ENCODE data around the gene LHX4.

Gene LHX4

DNA sequence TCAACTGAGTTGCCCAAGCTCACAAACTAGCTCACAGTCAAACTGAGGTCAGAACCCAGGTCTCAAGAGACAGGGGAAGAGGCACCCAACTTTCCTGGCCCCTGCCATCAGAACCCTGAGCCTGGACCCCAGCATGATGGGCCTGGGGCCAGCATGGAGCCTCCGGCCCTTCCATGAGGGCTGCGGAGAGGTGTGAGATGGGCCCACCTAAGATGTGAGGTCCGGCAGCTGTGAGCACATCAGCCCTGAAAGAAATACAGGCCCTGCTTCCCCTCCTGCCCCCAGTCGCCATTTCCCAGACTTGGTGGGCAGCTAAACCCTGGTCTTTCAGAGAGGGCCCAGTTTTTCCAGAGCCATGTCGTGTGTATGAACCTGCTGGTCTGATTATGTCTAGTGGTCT, 44.8 kb upstream of the LHX4 start:
- in situ Hi-C loops (cut with MboI; ENCODE audit: low pct_unique_long_range_greater_than_20kb, low sequenced_read_pairs, unreplicated experiment): loop anchor here (25.0 kb wide), 1 partner anchor 473 kb away; no protein-coding TSS in a partner anchor

DNA sequence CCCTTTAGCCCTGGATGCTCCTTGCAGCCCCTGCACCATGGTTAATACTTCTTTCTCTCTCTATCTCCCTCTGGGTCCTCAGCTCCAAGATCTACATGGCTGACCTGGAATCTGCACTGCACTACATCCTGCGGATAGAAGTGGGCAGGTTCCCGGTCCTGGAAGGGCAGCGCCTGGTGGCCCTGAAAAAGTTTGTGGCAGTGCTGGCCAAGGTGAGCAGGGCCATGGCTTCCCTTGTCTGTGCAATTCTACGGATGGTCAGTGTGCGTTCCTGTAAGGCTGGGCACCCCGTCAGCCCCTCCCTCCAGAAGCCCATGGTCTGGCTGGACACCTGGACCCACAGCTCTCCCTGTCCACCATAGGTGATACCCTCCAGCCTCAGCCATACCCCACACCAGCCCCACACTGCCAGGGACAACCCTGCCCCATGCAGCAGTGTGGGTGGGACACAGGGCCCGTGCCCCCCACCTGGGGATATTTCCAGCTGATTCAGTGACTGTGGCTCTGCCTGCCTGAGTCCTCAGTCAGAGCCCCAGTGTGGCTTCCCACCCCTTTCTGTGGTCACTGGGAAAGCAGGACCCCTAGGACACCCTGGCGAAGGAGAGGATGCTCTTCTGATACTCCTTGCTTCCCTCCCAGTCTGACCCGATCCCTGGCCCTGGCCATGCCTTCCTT, 44.0 kb upstream of the LHX4 start:
- no peak for DNase-seq (ENCODE audit: low spot score)
- in situ Hi-C loops (cut with MboI; ENCODE audit: low pct_unique_long_range_greater_than_20kb, low sequenced_read_pairs, unreplicated experiment): loop anchor here (25.0 kb wide), 1 partner anchor 474 kb away; no protein-coding TSS in a partner anchor
- TF ChIP-seq, protein P1, sequence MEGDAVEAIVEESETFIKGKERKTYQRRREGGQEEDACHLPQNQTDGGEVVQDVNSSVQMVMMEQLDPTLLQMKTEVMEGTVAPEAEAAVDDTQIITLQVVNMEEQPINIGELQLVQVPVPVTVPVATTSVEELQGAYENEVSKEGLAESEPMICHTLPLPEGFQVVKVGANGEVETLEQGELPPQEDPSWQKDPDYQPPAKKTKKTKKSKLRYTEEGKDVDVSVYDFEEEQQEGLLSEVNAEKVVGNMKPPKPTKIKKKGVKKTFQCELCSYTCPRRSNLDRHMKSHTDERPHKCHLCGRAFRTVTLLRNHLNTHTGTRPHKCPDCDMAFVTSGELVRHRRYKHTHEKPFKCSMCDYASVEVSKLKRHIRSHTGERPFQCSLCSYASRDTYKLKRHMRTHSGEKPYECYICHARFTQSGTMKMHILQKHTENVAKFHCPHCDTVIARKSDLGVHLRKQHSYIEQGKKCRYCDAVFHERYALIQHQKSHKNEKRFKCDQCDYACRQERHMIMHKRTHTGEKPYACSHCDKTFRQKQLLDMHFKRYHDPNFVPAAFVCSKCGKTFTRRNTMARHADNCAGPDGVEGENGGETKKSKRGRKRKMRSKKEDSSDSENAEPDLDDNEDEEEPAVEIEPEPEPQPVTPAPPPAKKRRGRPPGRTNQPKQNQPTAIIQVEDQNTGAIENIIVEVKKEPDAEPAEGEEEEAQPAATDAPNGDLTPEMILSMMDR (IDR thresholded peaks at IDR 0.05; ENCODE audit: extremely low read depth, insufficient read depth, missing control alignments): no peak

More for the DNA sequence above, 44.8 kb upstream of the LHX4 start:
- no peak for DNase-seq (ENCODE audit: low spot score)
- TF ChIP-seq, protein P1 (IDR thresholded peaks at IDR 0.05; ENCODE audit: extremely low read depth, insufficient read depth, missing control alignments): no peak

DNA sequence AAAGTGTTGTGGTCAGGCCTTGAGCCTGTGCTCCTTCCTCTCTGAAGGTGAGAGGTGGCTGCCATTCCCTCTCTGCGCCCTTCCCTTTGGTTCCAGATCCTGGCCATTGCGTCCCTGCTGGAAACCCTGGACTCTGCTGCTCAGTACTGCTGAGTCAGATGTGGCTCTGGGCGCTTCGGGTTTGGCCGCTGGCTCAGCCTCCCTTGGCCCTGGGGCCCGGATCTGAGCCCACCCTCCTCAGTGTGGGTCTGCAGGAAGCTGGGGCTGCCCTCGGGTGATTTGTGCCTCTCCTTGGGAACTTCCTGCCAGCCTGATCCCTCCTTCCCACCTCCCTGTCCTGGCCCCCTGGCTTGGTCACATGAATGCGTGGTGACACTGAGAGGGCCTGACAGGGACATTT, 43.2 kb upstream of the LHX4 start:
- in situ Hi-C loops (cut with MboI; ENCODE audit: low pct_unique_long_range_greater_than_20kb, low sequenced_read_pairs, unreplicated experiment): loop anchor here (25.0 kb wide), 1 partner anchor 475 kb away; no protein-coding TSS in a partner anchor
- DNase-seq (ENCODE audit: low spot score): no peak
- TF ChIP-seq, protein P1 (IDR thresholded peaks at IDR 0.05; ENCODE audit: extremely low read depth, insufficient read depth, missing control alignments): no peak

DNA sequence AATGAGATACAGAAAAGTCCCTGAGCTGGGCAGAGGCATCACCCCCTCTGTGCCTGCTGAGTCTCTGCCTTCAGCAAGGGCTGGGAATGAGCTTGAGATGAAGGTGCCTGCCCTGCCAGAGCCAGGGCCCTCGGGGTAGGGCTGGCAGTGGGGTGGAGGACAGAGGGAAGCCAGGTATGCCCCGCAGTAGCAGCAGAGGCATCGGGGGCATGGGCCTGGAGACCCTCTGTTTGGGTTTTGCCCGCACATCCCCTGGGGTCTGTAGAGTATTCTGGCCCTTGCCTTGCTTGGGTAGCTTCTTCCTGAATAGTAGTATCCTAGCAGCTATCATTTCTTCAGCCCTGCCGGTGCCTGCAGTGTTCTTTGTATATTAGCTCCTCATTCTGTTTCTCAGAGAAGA, 42.4 kb upstream of the LHX4 start:
- TF ChIP-seq, protein P1 (IDR thresholded peaks at IDR 0.05; ENCODE audit: extremely low read depth, insufficient read depth, missing control alignments): no peak
- DNase-seq (ENCODE audit: low spot score): no peak
- in situ Hi-C loops (cut with MboI; ENCODE audit: low pct_unique_long_range_greater_than_20kb, low sequenced_read_pairs, unreplicated experiment): loop anchor here (25.0 kb wide), 1 partner anchor 475 kb away; no protein-coding TSS in a partner anchor

DNA sequence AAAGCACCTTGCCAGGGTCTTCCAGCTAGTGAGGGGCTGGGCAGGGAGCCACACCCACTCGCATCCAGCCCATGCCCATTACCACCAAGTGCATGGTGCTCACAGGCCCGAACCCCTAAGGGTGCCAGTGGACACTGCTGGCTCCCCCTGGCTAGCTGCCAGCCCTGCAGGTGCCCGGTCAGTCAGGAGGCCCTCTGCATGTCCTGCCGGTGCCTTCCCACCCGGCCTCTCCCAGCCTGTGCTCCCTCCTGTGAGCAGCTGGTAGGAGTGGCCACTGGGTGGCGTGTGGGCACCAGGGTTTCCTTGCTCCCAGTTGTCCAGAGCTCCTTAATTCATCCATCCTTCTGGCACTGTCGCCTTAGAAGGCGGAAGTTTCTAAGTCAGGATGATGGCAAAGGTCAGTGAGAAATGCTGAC, 42.0 kb upstream of the LHX4 start:
- TF ChIP-seq, protein P1 (IDR thresholded peaks at IDR 0.05; ENCODE audit: extremely low read depth, insufficient read depth, missing control alignments): peak; percentile 61
- in situ Hi-C loops (cut with MboI; ENCODE audit: low pct_unique_long_range_greater_than_20kb, low sequenced_read_pairs, unreplicated experiment): loop anchor here (25.0 kb wide), 1 partner anchor 476 kb away; no protein-coding TSS in a partner anchor
- peak; percentile 65 for DNase-seq (ENCODE audit: low spot score)

DNA sequence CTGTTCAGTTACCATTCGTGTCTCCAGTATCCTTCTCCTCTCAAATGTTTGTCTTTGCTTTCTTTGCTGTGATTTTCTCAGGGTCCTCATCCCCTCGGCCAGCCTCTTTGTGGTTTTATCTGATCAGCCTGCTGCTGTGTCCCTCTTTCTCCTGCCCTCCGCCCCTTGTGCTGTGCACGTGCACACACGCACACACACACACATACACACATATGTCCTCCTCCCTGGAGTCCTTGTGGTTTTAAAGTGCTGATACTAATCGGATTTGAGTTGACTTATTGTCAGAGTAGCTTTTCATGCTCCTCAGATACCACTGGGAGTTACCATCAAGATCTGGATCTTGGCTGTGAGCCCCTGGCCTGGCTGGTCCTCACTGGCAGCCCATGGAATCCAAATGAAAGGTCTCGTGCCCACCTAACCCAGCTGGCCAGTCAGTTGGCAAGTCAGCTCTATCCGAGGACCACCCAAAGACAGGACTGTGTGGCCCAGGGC, 41.3 kb upstream of the LHX4 start:
- no peak for DNase-seq (ENCODE audit: low spot score)
- in situ Hi-C loops (cut with MboI; ENCODE audit: low pct_unique_long_range_greater_than_20kb, low sequenced_read_pairs, unreplicated experiment): loop anchor here (25.0 kb wide), 1 partner anchor 476 kb away; no protein-coding TSS in a partner anchor
- TF ChIP-seq, protein P1 (IDR thresholded peaks at IDR 0.05; ENCODE audit: extremely low read depth, insufficient read depth, missing control alignments): no peak
